Activated CD8-positive, alpha-beta memory T cell treated with anti-CD3 and anti-CD28 coated beads, Interleukin-2, amount 10 ng/mL, durations not matched to agents 7 days and 5 days (primary cell): Measurements from ENCODE around the gene JAK3. TPM values are rescaled to one million over a fixed set of nuclear protein-coding genes. Genes with fewer than 3 reads are reported as not detected.

ENCODE experiments used
- ATAC-seq: fragments of 150-1000 bp; cut with Tn5 transposase; one replicate; pipeline ENCODE4 v1.10.0; 2021; ENCODE audit warnings: moderate library complexity
- CTCF ChIA-PET: fragments of 350-600 bp; sonication (Branson Sonifier 250); formaldehyde crosslinking; loops from one replicate; lab custom pipeline; 2021; ENCODE audit warnings: antibody characterized with exemption; lab: Charles Lee
- DNase-seq: peaks from one replicate; pipeline ENCODE4 v3.0.0-alpha.2; 2020
- H3K27ac Mint-ChIP-seq: one replicate; pipeline ENCODE4 v1.8.0; 2021; ENCODE audit warnings: mild to moderate bottlenecking, mixed read lengths
- H3K27me3 Mint-ChIP-seq: one replicate; pipeline ENCODE4 v1.8.0; 2021; ENCODE audit warnings: mixed read lengths
- H3K36me3 Mint-ChIP-seq: one replicate; pipeline ENCODE4 v1.8.0; 2021; ENCODE audit warnings: mild to moderate bottlenecking, mixed read lengths
- H3K4me1 Mint-ChIP-seq: one replicate; pipeline ENCODE4 v1.8.0; 2021; ENCODE audit warnings: mixed read lengths
- H3K4me3 Mint-ChIP-seq: one replicate; pipeline ENCODE4 v1.8.0; 2021; ENCODE audit warnings: mild to moderate bottlenecking, moderate library complexity, mixed read lengths
- H3K9me3 Mint-ChIP-seq: one replicate; pipeline ENCODE4 v1.8.0; 2022; ENCODE audit warnings: low read depth, mixed read lengths
- total RNA-seq, 2 experiments: library from RNA; stranded (reverse); gene quantifications; one replicate each; pipeline ENCODE4 v1.2.3, GENCODE V29; 2021

The JAK3 gene
- total RNA-seq, 2 experiments from 2014 or later: 137 to 146 TPM

DNA sequence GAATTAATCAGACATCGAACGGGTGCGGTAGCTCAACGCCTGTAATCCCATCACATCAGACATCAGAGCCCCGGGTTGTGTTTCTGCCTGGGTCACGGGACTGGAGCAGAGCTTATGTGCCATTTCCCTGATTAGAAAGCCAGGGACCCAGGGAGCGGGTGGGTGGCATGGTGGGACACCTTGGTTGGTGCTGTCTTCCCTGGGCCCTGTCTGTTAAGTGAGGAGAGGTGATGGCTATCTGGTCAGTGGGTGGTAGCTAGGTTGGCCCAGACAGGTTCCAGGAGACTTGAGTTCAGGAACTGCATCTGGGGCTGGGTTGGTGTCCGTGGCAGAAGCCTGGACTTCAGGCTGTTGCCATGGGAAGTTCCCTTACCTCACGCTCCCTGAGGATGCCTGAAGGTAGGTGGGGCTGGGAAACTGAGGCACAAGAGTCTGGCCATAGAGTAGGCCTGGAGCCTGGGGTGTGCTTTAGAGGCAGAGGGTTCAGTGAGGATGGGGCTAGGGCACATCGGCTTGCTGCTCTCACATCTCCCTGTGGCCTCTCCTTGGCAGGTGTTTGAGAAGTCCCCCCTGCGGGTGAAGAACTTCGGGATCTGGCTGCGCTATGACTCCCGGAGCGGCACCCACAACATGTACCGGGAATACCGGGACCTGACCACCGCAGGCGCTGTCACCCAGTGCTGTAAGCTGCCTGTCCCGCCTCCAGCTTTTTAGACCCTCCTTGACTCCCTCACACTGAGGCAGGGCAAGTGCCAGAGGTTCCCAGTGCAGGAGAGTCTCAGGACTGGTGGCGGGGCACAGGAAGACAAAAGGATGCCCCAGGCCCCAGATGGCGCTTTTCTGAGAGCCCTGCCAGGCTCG, 14.0 kb upstream of the JAK3 start:
- peak; percentile 39 for DNase-seq
- peaks cover 40% of the 10 kb centered on the region for H3K36me3 Mint-ChIP-seq
- H3K9me3 Mint-ChIP-seq: no peaks in the 10 kb centered on the region
- H3K4me3 Mint-ChIP-seq: peak overlapping the region; percentile 94
- CTCF ChIA-PET: interaction anchor here (0.9 to 9.5 kb wide), 3 partner anchors 10 to 71 kb away, joined by 3 to 361 read pairs (median 34); partner anchors contain the start of genes CCDC124 and SLC5A5
- H3K27ac Mint-ChIP-seq: peak overlapping the region; percentile 93
- no peaks in the 10 kb centered on the region for H3K27me3 Mint-ChIP-seq
- peaks cover 31% of the 10 kb centered on the region for H3K4me1 Mint-ChIP-seq
- no peak for ATAC-seq

DNA sequence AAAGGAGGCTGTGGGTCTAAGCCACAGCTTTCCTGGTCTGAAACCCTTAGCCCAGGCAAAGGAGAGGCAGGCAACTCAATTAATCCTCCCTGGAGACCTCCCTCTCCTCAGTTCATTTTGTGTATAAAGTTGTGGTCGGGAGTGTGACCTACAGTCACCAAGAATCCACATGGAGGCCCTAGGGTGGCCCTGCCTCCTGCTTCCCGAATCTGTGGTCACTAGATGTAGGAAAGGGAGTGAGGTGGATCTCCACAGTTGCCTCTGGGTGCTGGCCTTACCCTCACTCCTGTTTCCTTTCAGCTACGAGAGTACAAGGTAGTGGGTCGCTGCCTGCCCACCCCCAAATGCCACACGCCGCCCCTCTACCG, 13.2 kb upstream of the JAK3 start:
- Mint-ChIP-seq H3K27me3 (no peaks in the 10 kb centered on the region), H3K36me3 (peaks cover 40% of the 10 kb centered on the region), H3K9me3 (no peaks in the 10 kb centered on the region), H3K27ac (peak overlapping the region; percentile 93), H3K4me1 (peaks cover 31% of the 10 kb centered on the region), H3K4me3 (peak overlapping the region; percentile 94)
- CTCF ChIA-PET: interaction anchor here (0.9 to 9.5 kb wide), 5 partner anchors 11 to 137 kb away, joined by 3 to 361 read pairs (median 34); partner anchors contain the start of genes CCDC124, JAK3 and SLC5A5
- DNase-seq (no peak), ATAC-seq (no peak)

DNA sequence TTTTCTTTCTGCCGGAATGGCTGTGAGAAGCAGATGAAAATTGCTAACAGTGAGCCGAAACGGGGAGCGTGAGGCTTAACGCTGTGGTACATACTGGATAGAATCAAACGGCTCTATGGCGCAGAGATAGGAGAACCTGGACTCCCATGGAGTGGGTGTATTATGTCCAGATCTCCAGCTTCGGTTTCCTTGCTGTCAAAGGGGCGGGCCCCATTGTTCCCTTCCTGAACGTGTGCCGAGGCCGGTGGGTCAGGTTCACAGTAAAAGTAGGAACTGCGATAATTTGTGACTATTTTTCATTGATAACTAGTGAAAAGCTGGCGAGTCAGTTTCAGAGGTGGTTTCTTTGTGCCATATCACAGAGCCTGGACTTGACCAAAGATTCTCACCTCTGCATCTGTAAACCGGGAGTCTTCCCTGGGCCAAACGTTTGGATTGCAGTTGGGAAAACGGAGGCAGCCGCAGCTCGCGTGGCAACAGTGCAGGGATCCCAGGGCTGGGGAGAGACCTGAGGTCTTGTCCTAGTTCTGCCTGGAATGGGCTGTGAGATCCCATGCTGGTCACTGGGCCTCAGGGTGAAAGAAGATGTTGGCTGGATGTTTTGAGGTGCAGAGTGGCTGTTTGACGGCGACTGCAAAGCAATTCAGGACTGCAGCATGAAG, 12.7 kb upstream of the JAK3 start:
- DNase-seq: no peak
- Mint-ChIP-seq H3K36me3 (peaks cover 40% of the 10 kb centered on the region), H3K9me3 (no peaks in the 10 kb centered on the region), H3K4me1 (peaks cover 34% of the 10 kb centered on the region), H3K27ac (peak overlapping the region; percentile 93), H3K27me3 (no peaks in the 10 kb centered on the region), H3K4me3 (peak overlapping the region; percentile 94)
- CTCF ChIA-PET: interaction anchor here (0.9 to 9.5 kb wide), 7 partner anchors 12 to 238 kb away, joined by 3 to 361 read pairs (median 18); partner anchors contain the start of genes CCDC124, JAK3 and SLC5A5
- ATAC-seq: no peak

- ATAC-seq: peak; percentile 97
- H3K4me3 Mint-ChIP-seq: peak within 1 kb of the TSS; percentile 94
Observed at GRCh38 chr19:17859533-17860330, 11.9 kb upstream of the JAK3 start, which contains the start of gene RPL18A. Gene RPL18A, plus strand, starts transcription at chr19:17859910. Its CDS starts 47 bp downstream, at chr19:17859957.

DNA sequence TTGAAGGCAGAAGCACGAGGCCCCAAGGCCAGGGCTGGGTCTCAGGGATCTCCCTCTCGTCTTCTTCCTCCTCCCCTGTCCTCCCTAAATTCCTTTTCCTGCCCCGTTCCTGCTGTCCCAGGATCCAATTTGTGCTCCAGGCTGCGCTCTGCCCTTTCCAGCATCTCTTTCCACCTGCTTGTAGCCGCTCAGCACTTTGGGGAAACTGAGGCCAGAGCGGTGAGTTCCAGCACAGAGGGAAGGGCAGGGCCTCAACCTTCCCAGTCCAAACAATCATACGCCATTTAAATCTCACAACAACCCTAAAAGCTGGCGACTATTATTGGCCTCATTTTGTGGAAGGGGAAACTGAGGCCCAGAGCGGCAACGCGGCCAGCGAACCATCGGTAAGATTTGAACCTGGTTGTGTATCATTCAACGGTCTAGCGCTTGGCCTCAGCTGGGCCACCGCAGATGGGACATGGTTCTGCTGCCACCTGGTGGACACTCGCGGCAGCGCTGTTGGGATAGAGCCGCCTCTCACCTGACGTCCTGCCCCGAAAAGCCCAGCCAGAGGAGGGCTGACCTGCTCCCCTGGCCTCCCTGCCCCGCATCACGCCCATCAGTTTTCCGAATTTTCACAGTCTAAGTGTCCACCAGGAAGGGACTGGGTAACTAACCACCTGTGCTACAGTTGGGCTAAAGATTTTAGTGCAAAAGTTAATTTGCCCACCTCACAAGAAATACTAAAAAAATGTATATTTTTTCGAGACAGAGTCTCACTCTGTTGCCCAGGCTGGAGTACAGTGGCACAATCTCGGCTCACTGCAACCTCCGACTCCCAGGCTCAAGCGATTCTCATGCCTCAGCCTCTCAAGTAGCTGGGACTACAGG, 7.7 kb upstream of the JAK3 start:
- ATAC-seq (peak; percentile 24), DNase-seq (peak; percentile 92)
- no peaks in the 10 kb centered on the region for H3K27me3 Mint-ChIP-seq
- H3K9me3 Mint-ChIP-seq: no peaks in the 10 kb centered on the region
- no peak overlapping the region for H3K4me3 Mint-ChIP-seq
- peaks cover 28% of the 10 kb centered on the region for H3K4me1 Mint-ChIP-seq
- H3K27ac Mint-ChIP-seq: no peak overlapping the region
- CTCF ChIA-PET: interaction anchor here (0.6 to 9.5 kb wide), 29 partner anchors 9 to 360 kb away, joined by 3 to 361 read pairs (median 4); partner anchors contain the start of genes CCDC124, FCHO1, MAP1S and SLC5A5
- H3K36me3 Mint-ChIP-seq: peaks cover 9% of the 10 kb centered on the region

More at GRCh38 chr19:17859533-17860330, 11.9 kb upstream of the JAK3 start, which contains the start of gene RPL18A:
- Mint-ChIP-seq H3K4me1 (peaks cover 37% of the 10 kb centered on the region), H3K9me3 (no peaks in the 10 kb centered on the region), H3K27ac (peak within 1 kb of the TSS; percentile 93), H3K36me3 (peaks cover 37% of the 10 kb centered on the region), H3K27me3 (no peaks in the 10 kb centered on the region)
- DNase-seq: peak; percentile 100
- CTCF ChIA-PET: interaction anchor here (0.6 to 9.5 kb wide), 45 partner anchors 11 to 419 kb away, joined by 3 to 361 read pairs (median 4); partner anchors contain the start of genes CCDC124, FCHO1, JAK3 and MAP1S

DNA sequence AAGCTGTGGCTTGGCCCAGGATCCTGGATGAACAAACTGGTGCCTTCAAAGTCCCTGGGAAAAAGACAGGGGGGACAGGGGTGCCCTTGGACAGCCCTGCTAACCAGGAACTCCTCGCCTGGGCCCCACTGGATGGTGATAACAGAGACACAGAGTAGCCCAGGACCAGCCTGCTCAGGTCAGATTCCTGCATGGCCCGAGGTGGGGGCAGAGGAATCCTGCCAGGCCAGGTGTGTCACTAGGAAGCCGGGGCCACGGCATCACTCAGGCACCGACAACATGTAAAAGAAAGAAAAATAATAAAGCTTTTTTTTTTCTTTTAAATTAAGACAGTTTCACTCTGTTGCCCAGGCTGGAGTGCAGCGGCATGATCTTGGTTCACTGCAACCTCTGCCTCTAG, 6.3 kb upstream of the JAK3 start:
- no peak overlapping the region for H3K27ac Mint-ChIP-seq
- no peaks in the 10 kb centered on the region for H3K27me3 Mint-ChIP-seq
- no peak for ATAC-seq
- peaks cover 34% of the 10 kb centered on the region for H3K4me1 Mint-ChIP-seq
- CTCF ChIA-PET: interaction anchor here (0.7 to 9.5 kb wide), 11 partner anchors 18 to 413 kb away, joined by 3 to 361 read pairs (median 7); partner anchors contain the start of genes CCDC124 and MAP1S
- no peaks in the 10 kb centered on the region for H3K9me3 Mint-ChIP-seq
- DNase-seq: no peak
- H3K36me3 Mint-ChIP-seq: no peaks in the 10 kb centered on the region
- no peak overlapping the region for H3K4me3 Mint-ChIP-seq

DNA sequence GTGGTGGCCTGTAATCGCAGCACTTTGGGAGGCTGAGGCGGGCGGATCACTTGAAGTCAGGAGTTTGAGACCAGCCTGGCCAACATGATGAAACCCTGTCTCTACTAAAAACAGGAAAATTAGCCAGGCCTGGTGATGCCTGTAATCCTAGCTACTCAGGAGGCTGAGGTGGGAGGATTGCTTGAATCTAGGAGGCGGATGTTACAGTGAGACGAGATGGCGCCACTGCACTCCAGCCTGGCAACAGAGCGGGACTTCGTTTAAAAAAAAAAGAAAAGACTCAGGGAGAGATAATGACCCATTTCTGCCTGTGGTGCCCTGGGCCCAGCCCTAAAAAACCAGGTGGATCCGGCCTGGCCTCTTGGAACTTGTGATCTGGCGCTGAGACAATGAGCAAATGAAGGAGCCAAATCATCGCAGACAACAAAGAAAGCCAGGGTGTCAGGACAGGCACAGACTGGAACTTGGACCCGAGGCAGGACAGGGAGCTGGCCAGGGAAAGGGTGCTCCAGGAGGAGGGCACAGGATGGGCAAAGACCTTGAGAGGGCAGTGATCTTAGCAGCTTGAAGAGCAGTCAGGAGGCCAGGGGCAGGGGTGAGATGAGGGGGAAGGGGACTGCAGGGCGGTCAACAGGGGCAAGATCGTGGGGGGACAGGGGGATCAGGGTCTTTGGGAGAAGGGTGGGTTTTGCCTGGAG, 962 bp upstream of the JAK3 start:
- Mint-ChIP-seq H3K27me3 (no peaks in the 10 kb centered on the region), H3K27ac (peak overlapping the region; percentile 95), H3K36me3 (peaks cover 15% of the 10 kb centered on the region), H3K9me3 (no peaks in the 10 kb centered on the region), H3K4me3 (peak overlapping the region; percentile 86), H3K4me1 (peaks cover 65% of the 10 kb centered on the region)
- ATAC-seq: no peak
- no peak for DNase-seq
- CTCF ChIA-PET: interaction anchor here (0.6 to 7.0 kb wide), 8 partner anchors 11 to 201 kb away, joined by 3 to 58 read pairs (median 4); partner anchors contain the start of genes CCDC124 and RPL18A

- ATAC-seq (no peak), DNase-seq (peak; percentile 79)
- no peaks in the 10 kb centered on the region for H3K27me3 Mint-ChIP-seq
- H3K4me1 Mint-ChIP-seq: peaks cover 63% of the 10 kb centered on the region
- peaks cover 35% of the 10 kb centered on the region for H3K36me3 Mint-ChIP-seq
- CTCF ChIA-PET: interaction anchor here (1.3 to 7.0 kb wide), 6 partner anchors 9 to 408 kb away, joined by 3 to 58 read pairs (median 4); partner anchors contain the start of gene RPL18A
- H3K9me3 Mint-ChIP-seq: no peaks in the 10 kb centered on the region
- peak overlapping the region; percentile 86 for H3K4me3 Mint-ChIP-seq
- peak overlapping the region; percentile 95 for H3K27ac Mint-ChIP-seq
Observed at GRCh38 chr19:17846146-17846545, 1.6 kb downstream of the JAK3 start.

- H3K4me3 Mint-ChIP-seq: no peak overlapping the region
- H3K27me3 Mint-ChIP-seq: no peaks in the 10 kb centered on the region
- H3K4me1 Mint-ChIP-seq: peaks cover 44% of the 10 kb centered on the region
- H3K27ac Mint-ChIP-seq: peak overlapping the region; percentile 28
- DNase-seq: no peak
- CTCF ChIA-PET: interaction anchor here (1.0 to 1.7 kb wide), 3 partner anchors 15 to 61 kb away, joined by 3 to 7 read pairs (median 3); partner anchors contain the start of gene RPL18A
- no peaks in the 10 kb centered on the region for H3K9me3 Mint-ChIP-seq
- ATAC-seq: no peak
- peaks cover 47% of the 10 kb centered on the region for H3K36me3 Mint-ChIP-seq
Observed at GRCh38 chr19:17843908-17844490, 3.8 kb downstream of the JAK3 start.

DNA sequence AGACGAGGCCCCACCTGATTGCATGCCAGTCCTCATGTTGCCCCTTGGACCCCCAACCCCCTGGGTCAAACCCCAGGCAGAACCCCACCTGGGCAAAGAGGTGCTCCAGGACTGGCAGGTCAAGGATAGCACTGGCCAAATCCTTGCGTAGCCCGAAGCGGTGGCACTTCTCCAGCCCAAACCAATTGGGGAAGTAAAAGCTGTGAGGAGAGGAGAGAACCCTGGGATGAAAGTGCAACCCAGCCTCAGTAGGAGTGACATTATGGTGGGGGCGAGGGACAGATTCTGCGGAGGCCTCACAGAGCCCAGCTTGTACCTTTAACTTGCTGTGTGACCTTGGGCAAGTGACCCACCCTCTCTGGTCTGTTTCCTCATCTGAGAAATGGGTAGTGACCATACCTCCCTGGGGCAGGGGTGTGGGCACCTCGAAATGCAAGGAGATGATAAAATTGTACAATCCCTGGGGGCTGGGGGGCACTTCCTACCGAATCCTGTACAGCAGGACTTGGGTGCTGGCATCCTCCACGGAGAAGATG, 4.4 kb downstream of the JAK3 start:
- Mint-ChIP-seq H3K9me3 (no peaks in the 10 kb centered on the region), H3K4me3 (no peak overlapping the region), H3K4me1 (peaks cover 38% of the 10 kb centered on the region), H3K27me3 (no peaks in the 10 kb centered on the region), H3K36me3 (peaks cover 50% of the 10 kb centered on the region), H3K27ac (no peak overlapping the region)
- CTCF ChIA-PET: interaction anchor here (1.0 to 1.7 kb wide), 3 partner anchors 16 to 60 kb away, joined by 3 to 7 read pairs (median 3); partner anchors contain the start of gene RPL18A
- no peak for ATAC-seq
- no peak for DNase-seq
